ENCODE measurements around the gene SCAMP4. TPM values are rescaled to one million over a fixed set of nuclear protein-coding genes. Genes with fewer than 3 reads are reported as not detected.
A peak's percentile ranks its signal among the peaks of the same experiment; 100 is the strongest.

The SCAMP4 gene
- polyA plus RNA-seq, 1 experiment = 13.2 TPM

DNA sequence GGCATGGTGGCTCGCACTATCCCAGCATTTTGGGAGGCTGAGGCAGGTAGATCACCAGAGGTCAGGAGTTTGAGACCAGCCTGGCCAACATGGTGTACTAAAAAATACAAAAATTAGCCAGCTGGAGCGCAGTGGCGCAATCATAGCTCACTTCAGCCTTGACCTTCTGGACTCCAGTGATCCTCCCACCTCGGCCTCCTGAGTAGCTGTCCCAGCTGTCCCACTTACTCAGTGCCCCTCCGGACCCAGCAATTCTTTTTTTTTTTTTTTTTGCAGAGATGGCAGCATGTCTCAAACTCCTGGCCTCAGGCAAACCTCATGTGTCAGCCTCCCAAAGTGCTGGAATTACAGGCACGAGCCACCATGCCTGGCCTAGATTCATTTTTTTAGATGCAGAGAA, 2.3 kb upstream of the SCAMP4 start:
- ChIA-PET CTCF (interaction anchor here (0.9 kb wide), 1 partner anchor 27 kb away, joined by 4 read pairs; no protein-coding TSS in a partner anchor), POLR2A (no interaction called here)
- TF ChIP-seq, protein P1, sequence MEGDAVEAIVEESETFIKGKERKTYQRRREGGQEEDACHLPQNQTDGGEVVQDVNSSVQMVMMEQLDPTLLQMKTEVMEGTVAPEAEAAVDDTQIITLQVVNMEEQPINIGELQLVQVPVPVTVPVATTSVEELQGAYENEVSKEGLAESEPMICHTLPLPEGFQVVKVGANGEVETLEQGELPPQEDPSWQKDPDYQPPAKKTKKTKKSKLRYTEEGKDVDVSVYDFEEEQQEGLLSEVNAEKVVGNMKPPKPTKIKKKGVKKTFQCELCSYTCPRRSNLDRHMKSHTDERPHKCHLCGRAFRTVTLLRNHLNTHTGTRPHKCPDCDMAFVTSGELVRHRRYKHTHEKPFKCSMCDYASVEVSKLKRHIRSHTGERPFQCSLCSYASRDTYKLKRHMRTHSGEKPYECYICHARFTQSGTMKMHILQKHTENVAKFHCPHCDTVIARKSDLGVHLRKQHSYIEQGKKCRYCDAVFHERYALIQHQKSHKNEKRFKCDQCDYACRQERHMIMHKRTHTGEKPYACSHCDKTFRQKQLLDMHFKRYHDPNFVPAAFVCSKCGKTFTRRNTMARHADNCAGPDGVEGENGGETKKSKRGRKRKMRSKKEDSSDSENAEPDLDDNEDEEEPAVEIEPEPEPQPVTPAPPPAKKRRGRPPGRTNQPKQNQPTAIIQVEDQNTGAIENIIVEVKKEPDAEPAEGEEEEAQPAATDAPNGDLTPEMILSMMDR (IDR thresholded peaks at IDR 0.05; ENCODE audit: insufficient read depth, low read depth, low read length) = no peak
- no peaks in the 10 kb centered on the region for H3K36me3 ChIP-seq (ENCODE audit: control insufficient read depth, insufficient read depth, low read length)
- no peak for DNase-seq (ENCODE audit: low read depth)
- no peak overlapping the region for H3K4me3 ChIP-seq (ENCODE audit: low read depth, low read length)
- H3K27me3 ChIP-seq (ENCODE audit: control insufficient read depth, insufficient read depth, low read length) = no peaks in the 10 kb centered on the region

DNA sequence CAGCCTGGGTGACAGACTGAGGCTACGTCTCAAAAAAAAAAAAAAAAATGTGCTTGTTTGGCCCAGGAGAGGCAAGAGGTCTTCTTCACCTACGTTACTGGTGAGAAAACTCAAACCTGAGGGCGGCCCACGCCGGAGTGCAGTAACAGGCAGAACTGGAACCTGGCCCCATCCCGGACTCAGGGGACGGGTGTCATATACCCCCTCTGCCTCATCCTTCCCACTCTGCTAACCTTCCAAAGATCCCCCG, 414 bp upstream of the SCAMP4 start:
- TF ChIP-seq, protein P1 (IDR thresholded peaks at IDR 0.05; ENCODE audit: insufficient read depth, low read depth, low read length) = no peak
- H3K36me3 ChIP-seq (ENCODE audit: control insufficient read depth, insufficient read depth, low read length) = no peaks in the 10 kb centered on the region
- DNase-seq (ENCODE audit: low read depth) = no peak
- H3K27me3 ChIP-seq (ENCODE audit: control insufficient read depth, insufficient read depth, low read length) = no peaks in the 10 kb centered on the region
- H3K4me3 ChIP-seq (ENCODE audit: low read depth, low read length) = no peak overlapping the region
- POLR2A ChIA-PET = no interaction called here
- CTCF ChIA-PET = interaction anchor here (1.1 kb wide), 1 partner anchor 40 kb away, joined by 3 read pairs; no protein-coding TSS in a partner anchor

DNA sequence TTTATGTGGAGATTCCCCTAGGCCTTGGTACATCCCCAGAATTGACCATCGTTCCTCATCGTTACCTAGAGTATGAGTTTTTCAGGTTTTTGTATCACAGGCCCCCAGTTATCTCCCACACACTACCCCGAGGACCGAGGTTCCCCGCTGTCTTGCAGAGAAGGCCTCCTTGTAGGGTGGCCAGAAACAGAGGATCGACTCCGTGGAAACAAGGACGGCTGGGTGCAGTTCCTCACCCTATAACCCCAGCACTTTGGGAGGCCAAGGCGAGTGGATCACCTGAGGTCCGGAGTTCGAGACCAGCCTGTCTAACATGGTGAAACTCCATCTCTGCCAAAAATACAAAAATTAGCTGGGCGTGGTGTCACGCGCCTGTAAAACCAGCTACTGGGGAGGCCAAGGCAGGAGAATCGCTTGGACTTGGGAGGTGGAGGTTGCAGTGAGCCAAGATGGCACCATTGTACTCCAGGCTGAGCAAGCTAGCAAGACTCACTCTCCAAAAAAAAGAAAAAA, 720 bp downstream of the SCAMP4 start:
- no peak for DNase-seq (ENCODE audit: low read depth)
- TF ChIP-seq, protein P1 (IDR thresholded peaks at IDR 0.05; ENCODE audit: insufficient read depth, low read depth, low read length) = no peak

DNA sequence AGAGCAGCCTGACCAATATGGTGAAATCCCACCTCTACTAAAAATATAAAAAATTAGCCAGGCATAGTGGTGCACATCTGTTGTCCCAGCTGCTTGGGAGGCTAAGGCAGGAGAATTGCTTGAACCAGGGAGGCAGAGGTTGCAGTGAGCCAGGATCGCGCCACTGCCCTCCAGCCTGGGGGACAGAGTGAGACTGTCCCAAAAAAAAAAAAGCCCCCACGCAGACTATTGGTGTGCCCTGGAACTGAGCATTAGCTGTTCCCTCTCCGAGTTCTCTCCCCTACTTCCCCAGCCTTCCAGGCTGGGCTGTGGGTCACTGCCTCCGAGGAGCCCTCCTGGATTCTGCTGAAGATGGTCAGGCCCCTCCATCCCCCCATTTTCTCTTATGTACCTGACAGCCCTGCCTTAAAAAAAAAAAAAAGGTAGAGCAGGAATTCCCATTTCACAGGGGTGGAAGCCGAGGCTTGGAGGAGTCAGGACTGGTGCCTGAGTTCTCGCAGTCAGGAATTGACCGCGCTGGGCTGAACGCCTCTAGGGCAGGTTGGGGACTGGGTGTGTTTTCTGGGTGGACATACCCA, 1.9 kb downstream of the SCAMP4 start:
- DNase-seq (ENCODE audit: low read depth) = no peak
- CTCF ChIA-PET = interaction anchor here (0.7 kb wide), 1 partner anchor 226 kb away, joined by 4 read pairs; no protein-coding TSS in a partner anchor
- POLR2A ChIA-PET = no interaction called here
- TF ChIP-seq, protein P1 (IDR thresholded peaks at IDR 0.05; ENCODE audit: insufficient read depth, low read depth, low read length) = no peak
- no peaks in the 10 kb centered on the region for H3K27me3 ChIP-seq (ENCODE audit: control insufficient read depth, insufficient read depth, low read length)
- no peak overlapping the region for H3K4me3 ChIP-seq (ENCODE audit: low read depth, low read length)
- H3K36me3 ChIP-seq (ENCODE audit: control insufficient read depth, insufficient read depth, low read length) = peaks cover 3% of the 10 kb centered on the region

More for the DNA sequence above, 720 bp downstream of the SCAMP4 start:
- H3K4me3 ChIP-seq (ENCODE audit: low read depth, low read length) = peak overlapping the region; percentile 66
- POLR2A ChIA-PET = no interaction called here
- CTCF ChIA-PET = interaction anchor here (0.6 to 1.2 kb wide), 3 partner anchors 19 to 227 kb away, joined by 3 to 4 read pairs (median 4); no protein-coding TSS in a partner anchor
- H3K27me3 ChIP-seq (ENCODE audit: control insufficient read depth, insufficient read depth, low read length) = no peaks in the 10 kb centered on the region
- no peaks in the 10 kb centered on the region for H3K36me3 ChIP-seq (ENCODE audit: control insufficient read depth, insufficient read depth, low read length)

DNA sequence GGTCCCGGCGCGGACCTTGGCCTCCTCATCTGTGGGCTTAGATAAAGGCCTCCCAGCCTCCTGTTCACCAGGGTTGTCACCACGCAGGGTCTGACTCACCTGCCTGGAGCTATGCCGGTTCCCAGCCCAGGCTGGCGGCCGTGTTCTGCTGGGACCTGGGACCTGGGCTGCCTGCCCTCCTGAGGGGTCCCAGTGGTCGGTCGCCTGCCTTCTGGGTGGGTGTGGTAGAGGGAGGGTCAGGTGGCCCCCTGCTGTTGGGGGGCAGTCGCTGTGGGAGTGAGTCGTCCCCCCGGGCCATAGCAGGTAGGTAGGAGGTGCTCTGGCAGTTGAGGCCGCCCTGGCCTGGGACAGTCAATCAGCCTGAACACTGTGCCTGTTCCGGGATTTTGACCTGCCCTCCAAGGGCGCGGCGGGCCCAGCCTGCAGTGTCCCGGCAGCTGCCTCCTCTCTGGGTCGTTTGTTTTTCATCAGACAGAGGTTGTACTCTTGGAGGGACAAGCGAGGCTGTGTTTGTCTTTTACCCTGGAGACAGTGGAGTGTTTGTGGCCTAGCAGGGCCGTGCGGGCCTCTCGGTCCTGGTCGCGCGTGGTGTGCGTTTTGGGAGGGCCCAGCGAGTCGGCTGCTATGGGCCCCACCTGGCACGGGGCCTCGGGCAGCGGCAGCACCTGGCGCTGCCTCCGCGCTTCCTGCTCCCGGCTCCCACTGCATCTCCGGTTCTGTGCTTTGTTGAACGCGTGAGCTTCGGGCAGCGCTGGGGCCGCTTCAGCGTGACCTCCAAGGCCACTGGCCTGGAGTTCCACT, 2.6 kb downstream of the SCAMP4 start:
- no peak for DNase-seq (ENCODE audit: low read depth)
- ChIA-PET CTCF (interaction anchor here (0.6 kb wide), 1 partner anchor 12 kb away, joined by 3 read pairs; no protein-coding TSS in a partner anchor), POLR2A (no interaction called here)
- H3K4me3 ChIP-seq (ENCODE audit: low read depth, low read length) = no peak overlapping the region
- H3K36me3 ChIP-seq (ENCODE audit: control insufficient read depth, insufficient read depth, low read length) = peaks cover 5% of the 10 kb centered on the region
- TF ChIP-seq, protein P1 (IDR thresholded peaks at IDR 0.05; ENCODE audit: insufficient read depth, low read depth, low read length) = no peak
- H3K27me3 ChIP-seq (ENCODE audit: control insufficient read depth, insufficient read depth, low read length) = no peaks in the 10 kb centered on the region
